ENCODE measurements around the gene P4HTM.

The P4HTM gene

GRCh38 chr3:48949376-48949717 is 40.7 kb upstream of the P4HTM start:
- TF ChIP-seq CTCF (conservative IDR thresholded peaks at IDR 0.05; ENCODE audit: low read length) (no peak), EZH2phosphoT487 (IDR thresholded peaks at IDR 0.05; ENCODE audit: borderline replicate concordance) (no peak)
- no peaks in the 10 kb centered on the region; the same call in 1 of the 2 replicates for H3K36me3 ChIP-seq (ENCODE audit: insufficient read depth, low read length)
- H3K9me3 ChIP-seq (ENCODE audit: insufficient read depth, low read depth, low read length) = no peaks in the 10 kb centered on the region
- no peak overlapping the region for H3K4me3 ChIP-seq (ENCODE audit: low read length, poor library complexity, severe bottlenecking)
- H3K9me2 ChIP-seq (replicated peaks; ENCODE audit: low read depth, low read length) = no peaks in the 10 kb centered on the region
- H3K27me3 ChIP-seq (ENCODE audit: insufficient read depth, low read length, poor library complexity, severe bottlenecking) = no peaks in the 10 kb centered on the region
- no peak overlapping the region for H3K9ac ChIP-seq (ENCODE audit: low read depth, low read length, poor library complexity, severe bottlenecking)
- H3K4me2 ChIP-seq (ENCODE audit: low read depth, low read length, poor library complexity, severe bottlenecking) = no peak overlapping the region
- peaks cover 3% of the 10 kb centered on the region for H4K20me1 ChIP-seq (ENCODE audit: insufficient read depth, low read length, poor library complexity, severe bottlenecking)
- H3F3A ChIP-seq (ENCODE audit: low read depth) = no peaks in the 10 kb centered on the region
- H2AFZ ChIP-seq (ENCODE audit: low read length) = no peak overlapping the region
- no peaks in the 10 kb centered on the region for H3K4me1 ChIP-seq (ENCODE audit: insufficient read depth, low read length, poor library complexity, severe bottlenecking)
- peaks cover 5% of the 10 kb centered on the region for H3K79me2 ChIP-seq (ENCODE audit: insufficient read depth, low read length)

- Histone ChIP-seq H3K4me1 (ENCODE audit: insufficient read depth, low read length, poor library complexity, severe bottlenecking) (no peaks in the 10 kb centered on the region), H3K9ac (ENCODE audit: low read depth, low read length, poor library complexity, severe bottlenecking) (no peak overlapping the region), H3K79me2 (ENCODE audit: insufficient read depth, low read length) (no peaks in the 10 kb centered on the region; the same call in 1 of the 2 replicates), H4K20me1 (ENCODE audit: insufficient read depth, low read length, poor library complexity, severe bottlenecking) (peaks cover 3% of the 10 kb centered on the region), H3K27me3 (ENCODE audit: insufficient read depth, low read length, poor library complexity, severe bottlenecking) (no peaks in the 10 kb centered on the region), H3K9me3 (ENCODE audit: insufficient read depth, low read depth, low read length) (no peaks in the 10 kb centered on the region), H2AFZ (ENCODE audit: low read length) (no peak overlapping the region), H3F3A (ENCODE audit: low read depth) (no peaks in the 10 kb centered on the region), H3K4me2 (ENCODE audit: low read depth, low read length, poor library complexity, severe bottlenecking) (no peak overlapping the region), H3K4me3 (ENCODE audit: low read length, poor library complexity, severe bottlenecking) (no peak overlapping the region), H3K36me3 (ENCODE audit: insufficient read depth, low read length) (no peaks in the 10 kb centered on the region; the same call in 1 of the 2 replicates), H3K9me2 (replicated peaks; ENCODE audit: low read depth, low read length) (no peaks in the 10 kb centered on the region)
- TF ChIP-seq CTCF (conservative IDR thresholded peaks at IDR 0.05; ENCODE audit: low read length) = no peak
- TF ChIP-seq EZH2phosphoT487 (IDR thresholded peaks at IDR 0.05; ENCODE audit: borderline replicate concordance) = no peak
Observed at GRCh38 chr3:48950051-48950450, 40.0 kb upstream of the P4HTM start.

GRCh38 chr3:48951764-48952163 is 38.3 kb upstream of the P4HTM start:
- peaks cover 3% of the 10 kb centered on the region for H4K20me1 ChIP-seq (ENCODE audit: insufficient read depth, low read length, poor library complexity, severe bottlenecking)
- H3K4me2 ChIP-seq (ENCODE audit: low read depth, low read length, poor library complexity, severe bottlenecking) = no peak overlapping the region
- no peaks in the 10 kb centered on the region for H3K4me1 ChIP-seq (ENCODE audit: insufficient read depth, low read length, poor library complexity, severe bottlenecking)
- H3K9ac ChIP-seq (ENCODE audit: low read depth, low read length, poor library complexity, severe bottlenecking) = no peak overlapping the region
- no peaks in the 10 kb centered on the region for H3K27me3 ChIP-seq (ENCODE audit: insufficient read depth, low read length, poor library complexity, severe bottlenecking)
- no peaks in the 10 kb centered on the region for H3F3A ChIP-seq (ENCODE audit: low read depth)
- H3K9me2 ChIP-seq (replicated peaks; ENCODE audit: low read depth, low read length) = no peaks in the 10 kb centered on the region
- H2AFZ ChIP-seq (ENCODE audit: low read length) = no peak overlapping the region
- no peaks in the 10 kb centered on the region for H3K36me3 ChIP-seq (ENCODE audit: insufficient read depth, low read length)
- H3K4me3 ChIP-seq (ENCODE audit: low read length, poor library complexity, severe bottlenecking) = no peak overlapping the region
- TF ChIP-seq CTCF (conservative IDR thresholded peaks at IDR 0.05; ENCODE audit: low read length) = no peak
- H3K79me2 ChIP-seq (ENCODE audit: insufficient read depth, low read length) = no peaks in the 10 kb centered on the region
- no peaks in the 10 kb centered on the region for H3K9me3 ChIP-seq (ENCODE audit: insufficient read depth, low read depth, low read length)
